SH-SY5Y (cell line): ENCODE data around the gene SNTG2.

Source experiments
- GATA2 ChIP-seq: IDR thresholded peaks from 2 replicates; pipeline ENCODE4 v1.6.1; 2011; ENCODE audit warnings: mild to moderate bottlenecking, low read depth, low read length
- GATA3 ChIP-seq: IDR thresholded peaks from 2 replicates; pipeline ENCODE4 v1.6.1; 2011; ENCODE audit warnings: low read depth, mild to moderate bottlenecking, low read length, moderate library complexity

GRCh38 chr2:1156531-1156930, 205.9 kb downstream of the SNTG2 start:
- no peak for TF ChIP-seq GATA2
- no peak for TF ChIP-seq GATA3
